Measurements from ENCODE around the gene IQCH. TPM values are rescaled to one million over a fixed set of nuclear protein-coding genes. Genes with fewer than 3 reads are reported as not detected.
A peak's percentile ranks its signal among the peaks of the same experiment; 100 is the strongest.

IQCH gene
- total RNA-seq, result 2.6 and 5.0 TPM in 2 replicates
- 1.3 and 1.7 TPM in 2 replicates for polyA plus RNA-seq
- 1.1 TPM in 2 replicates for polyA plus RNA-seq (2012)
- 0.59 and 7.7 TPM in 2 replicates for polyA minus RNA-seq (ENCODE audit: low replicate concordance)

GRCh38 chr15:67254238-67255175, at the start of gene IQCH, which contains the start of gene AAGAB:
IQCH (plus strand) TSS chr15:67254786; CDS start chr15:67254897, 111 bp downstream.
AAGAB (minus strand) TSS chr15:67254661; CDS start chr15:67254631, 30 bp downstream.
- Histone ChIP-seq H3K4me1 (ENCODE audit: control insufficient read depth, extremely low read depth, insufficient read depth, low read length) (peaks cover 2% of the 10 kb centered on the region), H3K4me3 (replicated peaks in 1 of 4; ENCODE audit: control extremely low read depth in 1 of 4, insufficient read depth in 1 of 4, low read depth in 3 of 4, low read length in 4 of 4) (peak within 1 kb of the TSS; percentile 81 to 99 (median 94)), H3K79me2 (ENCODE audit: control insufficient read depth, insufficient read depth, low read length) (peaks cover 39% of the 10 kb centered on the region), H3K9me3 (ENCODE audit: control insufficient read depth, insufficient read depth, low read depth, low read length) (no peaks in the 10 kb centered on the region), H4K20me1 (ENCODE audit: control insufficient read depth, extremely low read depth, insufficient read depth, low read length) (no peaks in the 10 kb centered on the region), H3K9ac (ENCODE audit: insufficient read depth, low read length) (peak within 1 kb of the TSS; percentile 95), H3K36me3 (ENCODE audit: control insufficient read depth, insufficient read depth, low read length) (no peaks in the 10 kb centered on the region), H3K27me3 (ENCODE audit: control insufficient read depth, insufficient read depth, low read length) (no peaks in the 10 kb centered on the region), H2AFZ (ENCODE audit: low read length) (peak within 1 kb of the TSS; percentile 92), H3K27ac (ENCODE audit: insufficient read depth, low read length) (peak within 1 kb of the TSS; percentile 100), H3K4me2 (ENCODE audit: extremely low read depth, insufficient read depth, low read length) (peak within 1 kb of the TSS; percentile 95)
- DNase-seq (ENCODE audit: low read depth in 2 of 2), result peak; percentile 97 to 99
- TF ChIP-seq CTCF (conservative IDR thresholded peaks at IDR 0.05 in 1 of 2, IDR thresholded peaks at IDR 0.05 in 1 of 2; ENCODE audit: low read depth in 1 of 2, low read length in 2 of 2) (no peak), EZH2 (IDR thresholded peaks at IDR 0.05; ENCODE audit: low read length, missing control alignments) (no peak)

GRCh38 chr15:67207555-67208207, 46.9 kb upstream of the IQCH start:
- Histone ChIP-seq H3K36me3 (ENCODE audit: control insufficient read depth, insufficient read depth, low read length) (peaks cover 1% of the 10 kb centered on the region), H3K79me2 (ENCODE audit: control insufficient read depth, insufficient read depth, low read length) (no peaks in the 10 kb centered on the region), H4K20me1 (ENCODE audit: control insufficient read depth, extremely low read depth, insufficient read depth, low read length) (no peaks in the 10 kb centered on the region), H3K27me3 (ENCODE audit: control insufficient read depth, insufficient read depth, low read length) (no peaks in the 10 kb centered on the region), H3K4me1 (ENCODE audit: control insufficient read depth, extremely low read depth, insufficient read depth, low read length) (no peaks in the 10 kb centered on the region), H3K4me2 (ENCODE audit: extremely low read depth, insufficient read depth, low read length) (no peak overlapping the region), H3K9ac (ENCODE audit: insufficient read depth, low read length) (no peak overlapping the region), H3K9me3 (ENCODE audit: control insufficient read depth, insufficient read depth, low read depth, low read length) (no peaks in the 10 kb centered on the region), H3K27ac (ENCODE audit: insufficient read depth, low read length) (no peak overlapping the region), H3K4me3 (replicated peaks in 1 of 4; ENCODE audit: control extremely low read depth in 1 of 4, insufficient read depth in 1 of 4, low read depth in 3 of 4, low read length in 4 of 4) (no peak overlapping the region), H2AFZ (ENCODE audit: low read length) (no peak overlapping the region)
- TF ChIP-seq EZH2 (IDR thresholded peaks at IDR 0.05; ENCODE audit: low read length, missing control alignments) (no peak), CTCF (conservative IDR thresholded peaks at IDR 0.05 in 1 of 2, IDR thresholded peaks at IDR 0.05 in 1 of 2; ENCODE audit: low read depth in 1 of 2, low read length in 2 of 2) (no peak)
- DNase-seq (ENCODE audit: low read depth in 2 of 2), result no peak

- no peak for DNase-seq (ENCODE audit: low read depth in 2 of 2)
- TF ChIP-seq EZH2 (IDR thresholded peaks at IDR 0.05; ENCODE audit: low read length, missing control alignments) (no peak), CTCF (conservative IDR thresholded peaks at IDR 0.05 in 1 of 2, IDR thresholded peaks at IDR 0.05 in 1 of 2; ENCODE audit: low read depth in 1 of 2, low read length in 2 of 2) (no peak)
These were observed 46.2 kb upstream of the IQCH start for GRCh38 chr15:67208396-67208795.

More at GRCh38 chr15:67208396-67208795, 46.2 kb upstream of the IQCH start:
- H3K9me3 ChIP-seq (ENCODE audit: control insufficient read depth, insufficient read depth, low read depth, low read length), result no peaks in the 10 kb centered on the region
- H4K20me1 ChIP-seq (ENCODE audit: control insufficient read depth, extremely low read depth, insufficient read depth, low read length), result no peaks in the 10 kb centered on the region
- no peak overlapping the region for H3K4me2 ChIP-seq (ENCODE audit: extremely low read depth, insufficient read depth, low read length)
- H3K4me1 ChIP-seq (ENCODE audit: control insufficient read depth, extremely low read depth, insufficient read depth, low read length), result no peaks in the 10 kb centered on the region
- no peak overlapping the region for H3K4me3 ChIP-seq (replicated peaks in 1 of 4; ENCODE audit: control extremely low read depth in 1 of 4, insufficient read depth in 1 of 4, low read depth in 3 of 4, low read length in 4 of 4)
- no peaks in the 10 kb centered on the region for H3K27me3 ChIP-seq (ENCODE audit: control insufficient read depth, insufficient read depth, low read length)
- no peak overlapping the region for H3K27ac ChIP-seq (ENCODE audit: insufficient read depth, low read length)
- H3K79me2 ChIP-seq (ENCODE audit: control insufficient read depth, insufficient read depth, low read length), result no peaks in the 10 kb centered on the region
- no peak overlapping the region for H2AFZ ChIP-seq (ENCODE audit: low read length)
- H3K9ac ChIP-seq (ENCODE audit: insufficient read depth, low read length), result no peak overlapping the region
- H3K36me3 ChIP-seq (ENCODE audit: control insufficient read depth, insufficient read depth, low read length), result peaks cover 1% of the 10 kb centered on the region
